CD14-positive monocyte (primary cell): ENCODE data around the gene FANCL. TPM values are rescaled to one million over a fixed set of nuclear protein-coding genes. Genes with fewer than 3 reads are reported as not detected.
"Not testable (repeated sequence)": the region's sequence is repeated elsewhere in the genome, so short reads cannot be mapped to it uniquely, and the experiment has no call there.

Experiments used
- DNase-seq, 3 donors: peaks; one replicate each; pipeline ENCODE4 v3.0.0-alpha.2; 2011 to 2022
- H2AFZ ChIP-seq: 2 replicates; pipeline ENCODE4 v1.6.0; 2012; ENCODE audit warnings: mild to moderate bottlenecking, low read depth, low read length, inconsistent platforms; ENCODE audit not compliant: insufficient read depth, poor library complexity, severe bottlenecking
- H3K27ac ChIP-seq, 2 donors: 1 replicate in 1 of 2; 2 replicates in 1 of 2; pipeline ENCODE4 v1.5.1; 2012 to 2013; ENCODE audit warnings: low read length in 2 of 2, control low read depth in 1 of 2, inconsistent platforms in 1 of 2, low read depth in 1 of 2, mild to moderate bottlenecking in 1 of 2
- H3K27me3 ChIP-seq, 2 donors: one replicate each; pipeline versions ENCODE4 v1.6.0 to v1.6.1; 2011 to 2013; ENCODE audit warnings: low read length in 2 of 2; ENCODE audit not compliant: control insufficient read depth in 2 of 2, insufficient read depth in 2 of 2
- H3K36me3 ChIP-seq, 2 donors: replicated peaks in 1 of 2; 1 replicate in 1 of 2; 2 replicates in 1 of 2; pipeline versions ENCODE4 v1.5.1 to v1.6.1; 2012 to 2013; ENCODE audit warnings: low read length in 2 of 2, control low read depth in 1 of 2, inconsistent platforms in 1 of 2, mild to moderate bottlenecking in 1 of 2; ENCODE audit not compliant: insufficient read depth in 2 of 2, control insufficient read depth in 1 of 2
- H3K4me1 ChIP-seq, 2 donors: 1 replicate in 1 of 2; 2 replicates in 1 of 2; pipeline versions ENCODE4 v1.5.1 to v1.6.1; 2012 to 2013; ENCODE audit warnings: low read length in 2 of 2, control low read depth in 1 of 2, inconsistent platforms in 1 of 2, mild to moderate bottlenecking in 1 of 2, moderate library complexity in 1 of 2; ENCODE audit not compliant: insufficient read depth in 2 of 2, control insufficient read depth in 1 of 2
- H3K4me2 ChIP-seq: replicated peaks from 2 replicates; pipeline ENCODE3; 2012; ENCODE audit warnings: low read length, moderate library complexity, mild to moderate bottlenecking; ENCODE audit not compliant: poor library complexity, severe bottlenecking; ENCODE audit errors: extremely low read depth
- H3K4me3 ChIP-seq, 3 experiments: fragments of 200-600 bp in 1 of 3; sonication (generic) in 1 of 3; replicated peaks in 1 of 3; 1 replicate in 2 of 3; 2 replicates in 1 of 3; pipeline ENCODE4 v1.5.1; 2011 to 2013; ENCODE audit warnings: low read length in 3 of 3, mild to moderate bottlenecking in 3 of 3, control low read depth in 2 of 3, low read depth in 2 of 3, inconsistent platforms in 1 of 3, moderate library complexity in 1 of 3
- H3K79me2 ChIP-seq: 2 replicates; pipeline ENCODE4 v1.6.0; 2012; ENCODE audit warnings: mild to moderate bottlenecking, control low read depth, inconsistent platforms, low read length, moderate library complexity; ENCODE audit not compliant: insufficient read depth
- H3K9ac ChIP-seq: 2 replicates; pipeline ENCODE4 v1.6.0; 2017; ENCODE audit warnings: low read length, mild to moderate bottlenecking; ENCODE audit not compliant: insufficient read depth, poor library complexity, severe bottlenecking
- H3K9me3 ChIP-seq, 2 donors: replicated peaks in 1 of 2; 1 replicate in 1 of 2; 2 replicates in 1 of 2; pipeline versions ENCODE4 v1.5.1 to v1.6.1; 2012 to 2013; ENCODE audit warnings: low read length in 2 of 2, control low read depth in 1 of 2; ENCODE audit not compliant: control insufficient read depth in 1 of 2, insufficient read depth in 1 of 2
- H4K20me1 ChIP-seq: 2 replicates; pipeline ENCODE4 v1.6.0; 2012; ENCODE audit warnings: mild to moderate bottlenecking, low read length, control low read depth, moderate library complexity; ENCODE audit not compliant: insufficient read depth
- H3K27ac Mint-ChIP-seq, 7 donors: one replicate each; pipeline ENCODE4 v1.8.0; 2020; ENCODE audit warnings: mild to moderate bottlenecking in 7 of 7, mixed read lengths in 7 of 7, moderate library complexity in 6 of 7, inconsistent platforms in 2 of 7
- H3K27me3 Mint-ChIP-seq, 3 donors: one replicate each; pipeline ENCODE4 v1.8.0; 2021 to 2022; ENCODE audit warnings: low read depth in 3 of 3, mild to moderate bottlenecking in 3 of 3, mixed read lengths in 3 of 3, moderate library complexity in 3 of 3, inconsistent platforms in 1 of 3
- H3K36me3 Mint-ChIP-seq, 2 donors: one replicate each; pipeline ENCODE4 v1.8.0; 2020; ENCODE audit warnings: mixed read lengths in 2 of 2, inconsistent platforms in 1 of 2, mild to moderate bottlenecking in 1 of 2
- H3K4me1 Mint-ChIP-seq: one replicate; pipeline ENCODE4 v1.8.0; 2020; ENCODE audit warnings: mild to moderate bottlenecking, mixed read lengths
- H3K4me3 Mint-ChIP-seq, 2 donors: one replicate each; pipeline ENCODE4 v1.8.0; 2020; ENCODE audit warnings: mild to moderate bottlenecking in 2 of 2, mixed read lengths in 2 of 2, moderate library complexity in 1 of 2
- H3K9me3 Mint-ChIP-seq, 7 donors: one replicate each; pipeline ENCODE4 v1.8.0; 2020 to 2022; ENCODE audit warnings: mixed read lengths in 7 of 7, mild to moderate bottlenecking in 6 of 7, moderate library complexity in 6 of 7, inconsistent platforms in 2 of 7
- CTCF ChIP-seq: fragments of 200-600 bp; IDR thresholded peaks from one replicate; pipeline ENCODE4 v1.8.0; 2022; ENCODE audit warnings: antibody characterized with exemption, mild to moderate bottlenecking
- WGBS: methylation state at CpG from one replicate; pipeline ENCODE4 v1.1.5; 2013; ENCODE audit warnings: missing lambda C conversion rate; ENCODE audit not compliant: insufficient coverage; 5-methylcytosine and 5-hydroxymethylcytosine counted together
- intact Hi-C, 2 donors: fragments of 100-400 bp; cut with micrococcal nuclease; formaldehyde crosslinking; loops; one replicate each; pipeline versions ENCODE4 v1.15.0 to v1.15.1; 2023
- polyA plus RNA-seq, 3 donors: library from polyadenylated mRNA; depleted of rRNA in 1 of 3; unstranded in 2 of 3; stranded (reverse) in 1 of 3; fragments of 300-500 nt in 2 of 3; fragments of >200 nt in 1 of 3; fragmentation: Illumina TruSeq in 2 of 3; gene quantifications; 1 replicate in 2 of 3; 2 replicates in 1 of 3; pipeline ENCODE4 v1.2.3, GENCODE V29; 2012 to 2021

Gene FANCL
- polyA plus RNA-seq, 3 donors: 2.2 to 2.6 (median 2.5) TPM

GRCh38 chr2:58122040-58122439 lies 119.1 kb downstream of the FANCL start:
- Histone ChIP-seq H3K36me3 (peaks cover 16 to 31% of the 10 kb centered on the region in 2 donors), H3K79me2 (no peaks in the 10 kb centered on the region), H3K4me2 (no peak overlapping the region), H3K9me3 (no peaks in the 10 kb centered on the region), H3K9ac (no peak overlapping the region), H3K27me3 (no peaks in the 10 kb centered on the region), H3K27ac (no peak overlapping the region), H3K4me3 (no peak overlapping the region), H3K4me1 (no peaks in the 10 kb centered on the region), H4K20me1 (no peaks in the 10 kb centered on the region), H2AFZ (no peak overlapping the region)
- Mint-ChIP-seq H3K27me3 (peaks cover 0 to 2% (median 0%) of the 10 kb centered on the region in 3 donors), H3K4me3 (no peak overlapping the region), H3K4me1 (no peaks in the 10 kb centered on the region), H3K9me3 (peaks cover 0 to 11% (median 5%) of the 10 kb centered on the region in 7 donors), H3K27ac (peak overlapping the region in 1 of 7 donors; percentile 12), H3K36me3 (peaks cover 32 to 35% of the 10 kb centered on the region in 2 donors)
- no peak for DNase-seq
- no CpG with 5 or more reads among the region's 3 CpGs for WGBS
- intact Hi-C loops: no loop called here
- TF ChIP-seq CTCF: no peak

- Histone ChIP-seq H3K4me1 (no peaks in the 10 kb centered on the region), H2AFZ (no peak overlapping the region), H3K36me3 (peaks cover 16 to 31% of the 10 kb centered on the region in 2 donors), H3K4me3 (no peak overlapping the region), H3K4me2 (no peak overlapping the region), H3K27ac (no peak overlapping the region), H3K9ac (no peak overlapping the region), H3K79me2 (no peaks in the 10 kb centered on the region), H3K9me3 (no peaks in the 10 kb centered on the region), H3K27me3 (no peaks in the 10 kb centered on the region), H4K20me1 (no peaks in the 10 kb centered on the region)
- H3K36me3 Mint-ChIP-seq: peaks cover 38 to 42% of the 10 kb centered on the region in 2 donors
- H3K27me3 Mint-ChIP-seq: peaks cover 0 to 2% (median 0%) of the 10 kb centered on the region in 3 donors
- peaks cover 2 to 16% (median 6%) of the 10 kb centered on the region in 7 donors for H3K9me3 Mint-ChIP-seq
- no peak overlapping the region for H3K27ac Mint-ChIP-seq
- H3K4me1 Mint-ChIP-seq: no peaks in the 10 kb centered on the region
- no peak for TF ChIP-seq CTCF
- intact Hi-C loops: no loop called here
- DNase-seq: no peak
- 100% methylated on average over 1 of the region's 5 CpGs for WGBS
- no peak overlapping the region for H3K4me3 Mint-ChIP-seq
Measured at GRCh38 chr2:58120626-58121229, 120.4 kb downstream of the FANCL start.

GRCh38 chr2:58113563-58113962 lies 127.6 kb downstream of the FANCL start:
- H3K4me1 ChIP-seq: peaks cover 24 to 26% of the 10 kb centered on the region in 2 donors
- H3K27me3 Mint-ChIP-seq, H3K79me2 ChIP-seq, intact Hi-C loops, H3K4me3 ChIP-seq, H2AFZ ChIP-seq, H3K9ac ChIP-seq, H3K4me3 Mint-ChIP-seq, H4K20me1 ChIP-seq, H3K27me3 ChIP-seq, H3K9me3 ChIP-seq, DNase-seq, H3K4me2 ChIP-seq, H3K36me3 ChIP-seq: not testable (repeated sequence)
- H3K4me1 Mint-ChIP-seq: peaks cover 26% of the 10 kb centered on the region
- peak overlapping the region; percentile 89 to 95 (median 94) for H3K27ac Mint-ChIP-seq
- H3K27ac ChIP-seq: peak overlapping the region; percentile 84 to 89
- 92% methylated on average over 3 of the region's 9 CpGs for WGBS
- H3K36me3 Mint-ChIP-seq: peaks cover 22 to 24% of the 10 kb centered on the region in 2 donors
- peaks cover 2 to 19% (median 7%) of the 10 kb centered on the region in 7 donors for H3K9me3 Mint-ChIP-seq
